H9 (cell line): ENCODE measurements around the gene PRPF40B. TPM values are rescaled to one million over a fixed set of nuclear protein-coding genes. Genes with fewer than 3 reads are reported as not detected.
A peak's percentile ranks its signal among the peaks of the same experiment; 100 is the strongest.

Source experiments
- DNase-seq: peaks from one replicate; pipeline ENCODE4 v3.0.0-alpha.2; 2017
- H2AFZ ChIP-seq: one replicate; pipeline ENCODE4 v1.6.1; 2013; ENCODE audit warnings: mild to moderate bottlenecking, low read length, control low read depth, moderate library complexity
- H2AK5ac ChIP-seq: 2 replicates; pipeline ENCODE4 v1.6.1; 2013; ENCODE audit warnings: low read length, control low read depth, mixed read lengths; ENCODE audit not compliant: insufficient read length
- H2BK120ac ChIP-seq: one replicate; pipeline ENCODE4 v1.6.1; 2013; ENCODE audit warnings: low read depth, mild to moderate bottlenecking, low read length, control low read depth, inconsistent platforms; ENCODE audit not compliant: poor library complexity, severe bottlenecking
- H2BK12ac ChIP-seq: 2 replicates; pipeline ENCODE4 v1.6.1; 2013; ENCODE audit warnings: low read length, control low read depth, mixed read lengths, low read depth; ENCODE audit not compliant: insufficient read length
- H2BK15ac ChIP-seq: 2 replicates; pipeline ENCODE4 v1.6.1; 2013; ENCODE audit warnings: low read depth, low read length, control low read depth
- H2BK20ac ChIP-seq: one replicate; pipeline ENCODE4 v1.6.1; 2013; ENCODE audit warnings: low read depth, mild to moderate bottlenecking, low read length, control low read depth, inconsistent platforms; ENCODE audit not compliant: poor library complexity, severe bottlenecking
- H2BK5ac ChIP-seq: 2 replicates; pipeline ENCODE4 v1.6.1; 2013; ENCODE audit warnings: low read length, control low read depth, mixed read lengths; ENCODE audit not compliant: insufficient read length
- H3K14ac ChIP-seq: 2 replicates; pipeline ENCODE4 v1.6.1; 2013; ENCODE audit warnings: low read length, control low read depth; ENCODE audit not compliant: insufficient read depth
- H3K18ac ChIP-seq: 2 replicates; pipeline ENCODE4 v1.6.1; 2013; ENCODE audit warnings: low read depth, mild to moderate bottlenecking, mixed read lengths, low read length, control low read depth; ENCODE audit not compliant: insufficient read length
- H3K23ac ChIP-seq: 2 replicates; pipeline ENCODE4 v1.6.1; 2013; ENCODE audit warnings: low read length, control low read depth, mixed read lengths, low read depth; ENCODE audit not compliant: insufficient read length
- H3K23me2 ChIP-seq: 2 replicates; pipeline ENCODE4 v1.6.1; 2013; ENCODE audit warnings: low read depth, mild to moderate bottlenecking, mixed read lengths, low read length, control low read depth; ENCODE audit not compliant: insufficient read length, poor library complexity, severe bottlenecking
- H3K27ac ChIP-seq: 2 replicates; pipeline ENCODE4 v1.5.1; 2013; ENCODE audit warnings: low read length, control low read depth, mixed read lengths, low read depth; ENCODE audit not compliant: insufficient read length
- H3K27me3 ChIP-seq: 2 replicates; pipeline ENCODE4 v1.6.1; 2013; ENCODE audit warnings: low read length, control low read depth, inconsistent platforms; ENCODE audit not compliant: insufficient read depth
- H3K4ac ChIP-seq: 2 replicates; pipeline ENCODE4 v1.6.1; 2013; ENCODE audit warnings: low read depth, mild to moderate bottlenecking, control low read depth, inconsistent platforms, low read length, moderate library complexity
- H3K4me1 ChIP-seq: 2 replicates; pipeline ENCODE4 v1.6.1; 2013; ENCODE audit warnings: low read length, control low read depth, inconsistent platforms; ENCODE audit not compliant: insufficient read depth
- H3K4me2 ChIP-seq: 2 replicates; pipeline ENCODE4 v1.6.1; 2013; ENCODE audit warnings: low read length, control low read depth, mixed read lengths; ENCODE audit not compliant: insufficient read length, insufficient read depth
- H3K56ac ChIP-seq: 2 replicates; pipeline ENCODE4 v1.6.1; 2013; ENCODE audit warnings: low read depth, mild to moderate bottlenecking, mixed read lengths, low read length, control low read depth; ENCODE audit not compliant: insufficient read length
- H3K79me1 ChIP-seq: 2 replicates; pipeline ENCODE4 v1.6.1; 2013; ENCODE audit warnings: low read depth, mild to moderate bottlenecking, moderate library complexity, low read length, control low read depth, inconsistent platforms; ENCODE audit not compliant: insufficient read depth, poor library complexity, severe bottlenecking
- H3K79me2 ChIP-seq: 2 replicates; pipeline ENCODE4 v1.6.1; 2013; ENCODE audit warnings: low read length, control low read depth, inconsistent platforms; ENCODE audit not compliant: insufficient read depth
- H3K9ac ChIP-seq: 2 replicates; pipeline ENCODE4 v1.6.1; 2013; ENCODE audit warnings: low read length, control low read depth, mixed read lengths; ENCODE audit not compliant: insufficient read length; ENCODE audit errors: extremely low read depth
- H3K9me3 ChIP-seq: one replicate; pipeline ENCODE4 v1.6.1; 2013; ENCODE audit warnings: low read depth, low read length, inconsistent platforms; ENCODE audit not compliant: control insufficient read depth
- H3T11ph ChIP-seq: one replicate; pipeline ENCODE4 v1.6.1; 2013; ENCODE audit warnings: mild to moderate bottlenecking, low read length, control low read depth, inconsistent platforms
- H4K20me1 ChIP-seq: one replicate; pipeline ENCODE4 v1.6.1; 2013; ENCODE audit not compliant: control insufficient read depth, insufficient read length, insufficient read depth
- H4K5ac ChIP-seq: 2 replicates; pipeline ENCODE4 v1.6.1; 2013; ENCODE audit warnings: low read depth, mild to moderate bottlenecking, mixed read lengths, low read length, control low read depth; ENCODE audit not compliant: insufficient read length
- H4K8ac ChIP-seq: replicated peaks from 2 replicates; pipeline ENCODE4 v1.6.1; 2013; ENCODE audit warnings: low read length, control low read depth, mixed read lengths, low read depth; ENCODE audit not compliant: insufficient read length
- H4K91ac ChIP-seq: 2 replicates; pipeline ENCODE4 v1.6.1; 2013; ENCODE audit warnings: low read depth, mild to moderate bottlenecking, moderate library complexity, mixed read lengths, low read length, control low read depth; ENCODE audit not compliant: insufficient read length
- H3K27ac Mint-ChIP-seq, 3 experiments: 2 replicates in 2 of 3; 3 replicates in 1 of 3; pipeline ENCODE4 v1.8.0; 2020 to 2021; ENCODE audit warnings: mixed read lengths in 3 of 3, mild to moderate bottlenecking in 1 of 3, moderate library complexity in 1 of 3
- H3K27me3 Mint-ChIP-seq: 2 replicates; pipeline ENCODE4 v1.8.0; 2021; ENCODE audit warnings: low read depth, mild to moderate bottlenecking, moderate library complexity, mixed read lengths
- H3K36me3 Mint-ChIP-seq, 3 experiments: 2 replicates in 2 of 3; 3 replicates in 1 of 3; pipeline ENCODE4 v1.8.0; 2020 to 2021; ENCODE audit warnings: low read depth in 3 of 3, mixed read lengths in 3 of 3; ENCODE audit not compliant: insufficient read depth in 1 of 3
- H3K4me1 Mint-ChIP-seq, 2 experiments: 2 replicates each; pipeline ENCODE4 v1.8.0; 2020; ENCODE audit warnings: mixed read lengths in 2 of 2
- H3K4me3 Mint-ChIP-seq, 2 experiments: 2 replicates in 1 of 2; 3 replicates in 1 of 2; pipeline ENCODE4 v1.8.0; 2020 to 2021; ENCODE audit warnings: mild to moderate bottlenecking in 2 of 2, mixed read lengths in 2 of 2, moderate library complexity in 1 of 2
- H3K9me3 Mint-ChIP-seq, 2 experiments: 2 replicates in 1 of 2; 3 replicates in 1 of 2; pipeline ENCODE4 v1.8.0; 2020; ENCODE audit warnings: mild to moderate bottlenecking in 2 of 2, mixed read lengths in 2 of 2, moderate library complexity in 1 of 2
- WGBS: extraction: QIAGEN DNeasy Blood & Tissue Kit; methylation state at CpG from one replicate; pipeline ENCODE4 v1.1.7; 2013; ENCODE audit warnings: missing lambda C conversion rate, low lambda C conversion rate, mixed read lengths; ENCODE audit not compliant: insufficient read length; ENCODE audit errors: extremely low coverage; 5-methylcytosine and 5-hydroxymethylcytosine counted together
- total RNA-seq: library from RNA; stranded (reverse); gene quantifications from 2 replicates; pipeline ENCODE4 v1.2.1, GENCODE V29; 2021
- TF ChIP-seq, protein P1 (sequence below): fragments of 200-600 bp; sonication (generic); conservative IDR thresholded peaks from 3 replicates; pipeline ENCODE4 v1.8.0; 2021; ENCODE audit warnings: antibody characterized with exemption, mild to moderate bottlenecking

PRPF40B gene
- total RNA-seq, 1 experiment from 2014 or later = 19.0 TPM

DNA sequence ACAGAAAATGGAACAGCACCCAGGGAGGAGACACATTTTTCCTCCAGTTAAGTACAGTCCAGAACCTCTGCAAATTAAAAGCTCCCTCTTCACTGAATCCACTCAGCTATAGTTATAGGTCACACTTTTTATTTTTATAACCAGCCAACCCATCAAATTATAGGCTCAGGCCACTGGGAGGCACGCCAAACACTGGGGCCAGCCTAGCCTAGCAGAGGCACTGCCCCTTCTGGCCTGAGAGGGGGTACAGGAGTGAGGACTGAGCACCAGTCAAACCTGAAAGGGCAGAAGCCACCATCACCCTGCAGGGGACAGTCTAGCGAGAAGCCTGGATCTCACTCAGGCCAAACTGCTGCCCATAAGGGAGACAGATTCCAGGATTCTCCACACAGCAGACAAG, 64.6 kb downstream of the PRPF40B start:
- H3K9me3 Mint-ChIP-seq = no peaks in the 10 kb centered on the region; a peak in 2 of 5 replicates
- no CpG with 5 or more reads among the region's 2 CpGs for WGBS
- H3K27ac ChIP-seq = no peak overlapping the region
- no peaks in the 10 kb centered on the region; the same call in 1 of the 2 replicates for H3K4me1 ChIP-seq
- no peak overlapping the region for H2BK20ac ChIP-seq
- no peak overlapping the region for H3K14ac ChIP-seq
- peak; percentile 71 for DNase-seq
- H3K27me3 ChIP-seq = no peaks in the 10 kb centered on the region
- no peak overlapping the region for H2BK15ac ChIP-seq
- no peak overlapping the region for H3K4me2 ChIP-seq
- H2AFZ ChIP-seq = no peak overlapping the region
- TF ChIP-seq, protein P1, sequence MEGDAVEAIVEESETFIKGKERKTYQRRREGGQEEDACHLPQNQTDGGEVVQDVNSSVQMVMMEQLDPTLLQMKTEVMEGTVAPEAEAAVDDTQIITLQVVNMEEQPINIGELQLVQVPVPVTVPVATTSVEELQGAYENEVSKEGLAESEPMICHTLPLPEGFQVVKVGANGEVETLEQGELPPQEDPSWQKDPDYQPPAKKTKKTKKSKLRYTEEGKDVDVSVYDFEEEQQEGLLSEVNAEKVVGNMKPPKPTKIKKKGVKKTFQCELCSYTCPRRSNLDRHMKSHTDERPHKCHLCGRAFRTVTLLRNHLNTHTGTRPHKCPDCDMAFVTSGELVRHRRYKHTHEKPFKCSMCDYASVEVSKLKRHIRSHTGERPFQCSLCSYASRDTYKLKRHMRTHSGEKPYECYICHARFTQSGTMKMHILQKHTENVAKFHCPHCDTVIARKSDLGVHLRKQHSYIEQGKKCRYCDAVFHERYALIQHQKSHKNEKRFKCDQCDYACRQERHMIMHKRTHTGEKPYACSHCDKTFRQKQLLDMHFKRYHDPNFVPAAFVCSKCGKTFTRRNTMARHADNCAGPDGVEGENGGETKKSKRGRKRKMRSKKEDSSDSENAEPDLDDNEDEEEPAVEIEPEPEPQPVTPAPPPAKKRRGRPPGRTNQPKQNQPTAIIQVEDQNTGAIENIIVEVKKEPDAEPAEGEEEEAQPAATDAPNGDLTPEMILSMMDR = peak; percentile 50
- no peak overlapping the region for H3T11ph ChIP-seq
- no peak overlapping the region for H3K23ac ChIP-seq
- peaks cover 2% of the 10 kb centered on the region; the same call in 1 of the 2 replicates for H3K79me2 ChIP-seq
- no peaks in the 10 kb centered on the region for H3K23me2 ChIP-seq
- no peaks in the 10 kb centered on the region for H3K27me3 Mint-ChIP-seq
- no peaks in the 10 kb centered on the region for H3K9me3 ChIP-seq
- no peak overlapping the region for H3K18ac ChIP-seq
- H2BK5ac ChIP-seq = no peak overlapping the region
- H2BK12ac ChIP-seq = no peak overlapping the region
- no peak overlapping the region for H3K56ac ChIP-seq
- H2AK5ac ChIP-seq = no peak overlapping the region
- no peak overlapping the region for H2BK120ac ChIP-seq
- H4K91ac ChIP-seq = no peak overlapping the region
- no peak overlapping the region for H3K4me3 Mint-ChIP-seq
- H3K79me1 ChIP-seq = no peaks in the 10 kb centered on the region
- H4K20me1 ChIP-seq = no peaks in the 10 kb centered on the region
- no peak overlapping the region for H4K8ac ChIP-seq
- no peak overlapping the region for H3K9ac ChIP-seq
- no peak overlapping the region for H4K5ac ChIP-seq
- peaks cover 30 to 32% of the 10 kb centered on the region in 2 experiments for H3K4me1 Mint-ChIP-seq
- H3K27ac Mint-ChIP-seq = peak overlapping the region in 1 of 3 experiments; percentile 55; a peak in 2 of 7 replicates
- H3K4ac ChIP-seq = no peak overlapping the region
- H3K36me3 Mint-ChIP-seq = peaks cover 0 to 3% (median 0%) of the 10 kb centered on the region in 3 experiments; a peak in 4 of 7 replicates
